IMR-90 (cell line): ENCODE results near the gene LCN10. TPM values are rescaled to one million over a fixed set of nuclear protein-coding genes. Genes with fewer than 3 reads are reported as not detected.
"Not testable (repeated sequence)": the region's sequence is repeated elsewhere in the genome, so short reads cannot be mapped to it uniquely, and the experiment has no call there.

Experiments
- ATAC-seq: fragments of 200-7000 bp; cut with Tn5 transposase; 2 replicates; pipeline ENCODE4 v1.9.1; 2020; ENCODE audit warnings: low read depth, mild to moderate bottlenecking, moderate library complexity
- BruUV-seq: library from RNA; stranded (reverse); fragments of 400-500 nt; replicated peaks from 2 replicates; lab custom pipeline; 2021; lab: Mats Ljungman, UMichigan
- CTCF ChIA-PET: fragments of 300-600 bp; formaldehyde crosslinking; extraction: SDS; loops from one replicate; lab custom pipeline; 2021; ENCODE audit warnings: antibody characterized with exemption; lab: Yijun Ruan, JAX
- POLR2A ChIA-PET: fragments of 300-600 bp; sonication (Branson Sonifier 250); formaldehyde crosslinking; loops from one replicate; lab custom pipeline; 2022; ENCODE audit warnings: antibody characterized with exemption; ENCODE audit not compliant: unreplicated experiment; lab: Charles Lee
- DNase-seq: peaks from one replicate; pipeline ENCODE4 v3.0.0; 2013
- H2AFZ ChIP-seq: replicated peaks from 2 replicates; pipeline ENCODE3; 2013; ENCODE audit warnings: low read length, mild to moderate bottlenecking; ENCODE audit not compliant: poor library complexity
- H2AK5ac ChIP-seq: 2 replicates; pipeline ENCODE4 v1.6.1; 2013; ENCODE audit warnings: low read depth, low read length, inconsistent platforms
- H2AK9ac ChIP-seq: replicated peaks from 2 replicates; pipeline ENCODE3; 2013; ENCODE audit warnings: mild to moderate bottlenecking, low read depth, low read length, moderate library complexity; ENCODE audit not compliant: poor library complexity
- H2BK120ac ChIP-seq: 2 replicates; pipeline ENCODE4 v1.6.1; 2013; ENCODE audit warnings: low read depth, low read length, inconsistent platforms
- H2BK15ac ChIP-seq: 3 replicates; pipeline ENCODE4 v1.6.1; 2013; ENCODE audit warnings: low read depth, low read length, inconsistent platforms
- H2BK20ac ChIP-seq: 2 replicates; pipeline ENCODE4 v1.6.1; 2013; ENCODE audit warnings: low read depth, mild to moderate bottlenecking, inconsistent platforms, low read length, moderate library complexity
- H2BK5ac ChIP-seq: 2 replicates; pipeline ENCODE4 v1.6.1; 2013; ENCODE audit warnings: mild to moderate bottlenecking, low read depth, low read length, inconsistent platforms; ENCODE audit not compliant: poor library complexity, severe bottlenecking
- H3K14ac ChIP-seq: replicated peaks from 2 replicates; pipeline ENCODE4 v1.6.1; 2013; ENCODE audit warnings: low read depth, low read length, inconsistent platforms
- H3K18ac ChIP-seq: 2 replicates; pipeline ENCODE4 v1.6.1; 2013; ENCODE audit warnings: low read depth, low read length, control low read depth
- H3K23ac ChIP-seq: 2 replicates; pipeline ENCODE4 v1.6.1; 2013; ENCODE audit warnings: low read depth, low read length, inconsistent platforms
- H3K27ac ChIP-seq: 2 replicates; pipeline ENCODE4 v1.5.1; 2013; ENCODE audit warnings: mild to moderate bottlenecking, control low read depth, low read length; ENCODE audit not compliant: insufficient read depth
- H3K27me3 ChIP-seq: 2 replicates; pipeline ENCODE4 v1.6.1; 2013; ENCODE audit warnings: low read length; ENCODE audit not compliant: control insufficient read depth, insufficient read depth
- H3K36me3 ChIP-seq: 2 replicates; pipeline ENCODE4 v1.6.1; 2013; ENCODE audit warnings: low read length, mixed read lengths; ENCODE audit not compliant: control insufficient read depth, insufficient read depth
- H3K4ac ChIP-seq: 2 replicates; pipeline ENCODE4 v1.6.1; 2013; ENCODE audit warnings: low read depth, low read length, inconsistent platforms
- H3K4me1 ChIP-seq: 2 replicates; pipeline ENCODE4 v1.6.1; 2013; ENCODE audit warnings: low read length, mixed read lengths; ENCODE audit not compliant: control insufficient read depth, insufficient read depth
- H3K4me2 ChIP-seq: 2 replicates; pipeline ENCODE4 v1.6.1; 2013; ENCODE audit warnings: low read depth, mild to moderate bottlenecking, control low read depth, low read length, moderate library complexity
- H3K4me3 ChIP-seq: 2 replicates; pipeline ENCODE4 v1.5.1; 2013; ENCODE audit warnings: low read depth, mild to moderate bottlenecking, control low read depth, low read length, moderate library complexity; ENCODE audit not compliant: insufficient read depth
- H3K56ac ChIP-seq: 2 replicates; pipeline ENCODE4 v1.6.1; 2013; ENCODE audit warnings: low read length, inconsistent platforms; ENCODE audit not compliant: insufficient read depth; ENCODE audit errors: extremely low read depth
- H3K79me1 ChIP-seq, 2 experiments: 2 replicates each; pipeline ENCODE4 v1.6.1; 2013; ENCODE audit warnings: low read length in 2 of 2, inconsistent platforms in 1 of 2, low read depth in 1 of 2
- H3K9ac ChIP-seq: 2 replicates; pipeline ENCODE4 v1.6.1; 2013; ENCODE audit warnings: low read depth, low read length, control low read depth
- H3K9me1 ChIP-seq: 2 replicates; pipeline ENCODE4 v1.6.1; 2013; ENCODE audit warnings: low read length, inconsistent platforms; ENCODE audit not compliant: insufficient read depth
- H3K9me3 ChIP-seq: 2 replicates; pipeline ENCODE4 v1.6.1; 2013; ENCODE audit warnings: low read length; ENCODE audit not compliant: control insufficient read depth, insufficient read depth
- H4K20me1 ChIP-seq: 2 replicates; pipeline ENCODE4 v1.6.1; 2013; ENCODE audit warnings: low read length, inconsistent platforms; ENCODE audit not compliant: insufficient read depth
- H4K5ac ChIP-seq: 2 replicates; pipeline ENCODE4 v1.6.1; 2013; ENCODE audit warnings: mild to moderate bottlenecking, low read depth, low read length, control low read depth
- H4K8ac ChIP-seq, 2 experiments: 2 replicates each; pipeline ENCODE4 v1.6.1; 2013; ENCODE audit warnings: low read depth in 2 of 2, low read length in 2 of 2, control low read depth in 1 of 2, inconsistent platforms in 1 of 2
- H4K91ac ChIP-seq: 2 replicates; pipeline ENCODE4 v1.6.1; 2013; ENCODE audit warnings: low read depth, low read length, inconsistent platforms; ENCODE audit not compliant: insufficient read depth
- WGBS, 2 experiments: methylation state at CpG; one replicate each; pipeline versions ENCODE4 v1.1.5 to v1.1.7; 2013; ENCODE audit warnings: missing lambda C conversion rate in 2 of 2; ENCODE audit not compliant: insufficient read length in 1 of 2; ENCODE audit errors: extremely low coverage in 2 of 2; 5-methylcytosine and 5-hydroxymethylcytosine counted together
- dilution Hi-C: fragments of 300-500 bp; cut with HindIII; formaldehyde crosslinking; loops from one replicate; pipeline ENCODE4 v1.14.3; 2018; ENCODE audit warnings: low sequenced_read_pairs; ENCODE audit not compliant: unreplicated experiment
- in situ Hi-C: fragments of 300-500 bp; cut with MboI; formaldehyde crosslinking; loops from 3 replicates; pipeline ENCODE4 v1.14.3; 2019; ENCODE audit warnings: low sequenced_read_pairs, inconsistent platforms, mixed read lengths
- intact Hi-C: fragments of 100-400 bp; cut with micrococcal nuclease; formaldehyde crosslinking; loops from 2 replicates; pipeline ENCODE4 v1.10.0; 2022
- polyA plus RNA-seq, 3 experiments: library from polyadenylated mRNA; depleted of rRNA; stranded (reverse); fragments of >200 nt; gene quantifications; 2 replicates each; pipeline ENCODE4 v1.2.3, GENCODE V29; 2012; ENCODE audit warnings: low replicate concordance in 1 of 3
- total RNA-seq: library from RNA; depleted of rRNA; stranded (reverse); fragments of >200 nt; gene quantifications from 2 replicates; pipeline ENCODE4 v1.2.3, GENCODE V29; 2012

The LCN10 gene
- total and polyA plus RNA-seq, 2 of the 4 experiments (the other 2 are of a cell fraction): not detected

GRCh38 chr9:136788644-136789522, 46.1 kb upstream of the LCN10 start:
- H3K36me3 ChIP-seq, H3K9me1 ChIP-seq, H3K18ac ChIP-seq, H2AFZ ChIP-seq, H4K5ac ChIP-seq, H4K91ac ChIP-seq, H3K4ac ChIP-seq, H4K20me1 ChIP-seq, H2BK120ac ChIP-seq, H3K27me3 ChIP-seq, H3K14ac ChIP-seq, H3K9ac ChIP-seq, H3K23ac ChIP-seq, H2AK5ac ChIP-seq, H4K8ac ChIP-seq, H3K27ac ChIP-seq, POLR2A ChIA-PET, H2BK5ac ChIP-seq, ATAC-seq, H3K4me2 ChIP-seq, H3K4me1 ChIP-seq, H3K9me3 ChIP-seq, H3K4me3 ChIP-seq, H3K56ac ChIP-seq, dilution Hi-C loops, BruUV-seq, H2BK15ac ChIP-seq, intact Hi-C loops, DNase-seq, H2BK20ac ChIP-seq, H2AK9ac ChIP-seq: not testable (repeated sequence)
- H3K79me1 ChIP-seq: peaks cover 3 to 24% of the 10 kb centered on the region in 2 experiments; a peak in 3 of 4 replicates
- WGBS, 2 experiments: 79% methylated on average over 6 of the region's 27 CpGs; no CpG with 5 or more reads in 1 of the 2 experiments
- CTCF ChIA-PET: interaction anchor here (0.6 kb wide), 1 partner anchor 240 kb away, joined by 3 read pairs; no protein-coding TSS in a partner anchor
- in situ Hi-C loops: loop anchor here (10.0 kb wide), 1 partner anchor 246 kb away; the partner anchor contains the start of gene FUT7
